NOMO-1 treated with DMSO at 0.1 percent for 48 hours (cell line): ENCODE results near the gene ZPR1.
A peak's percentile ranks its signal among the peaks of the same experiment; 100 is the strongest.
"Not testable (repeated sequence)": the region's sequence is repeated elsewhere in the genome, so short reads cannot be mapped to it uniquely, and the experiment has no call there.

ENCODE experiments used
- DNase-seq: peaks from one replicate; lab custom pipeline; 2025; ENCODE audit not compliant: unreplicated experiment; lab: John Stamatoyannopoulos, UW

Gene ZPR1

GRCh38 chr11:116762132-116762531, 25.7 kb downstream of the ZPR1 start:
- DNase-seq = no peak

- DNase-seq = not testable (repeated sequence)
Measured at GRCh38 chr11:116756044-116756443, 31.8 kb downstream of the ZPR1 start.

GRCh38 chr11:116750070-116750718, 37.6 kb downstream of the ZPR1 start:
- DNase-seq = no peak

DNA sequence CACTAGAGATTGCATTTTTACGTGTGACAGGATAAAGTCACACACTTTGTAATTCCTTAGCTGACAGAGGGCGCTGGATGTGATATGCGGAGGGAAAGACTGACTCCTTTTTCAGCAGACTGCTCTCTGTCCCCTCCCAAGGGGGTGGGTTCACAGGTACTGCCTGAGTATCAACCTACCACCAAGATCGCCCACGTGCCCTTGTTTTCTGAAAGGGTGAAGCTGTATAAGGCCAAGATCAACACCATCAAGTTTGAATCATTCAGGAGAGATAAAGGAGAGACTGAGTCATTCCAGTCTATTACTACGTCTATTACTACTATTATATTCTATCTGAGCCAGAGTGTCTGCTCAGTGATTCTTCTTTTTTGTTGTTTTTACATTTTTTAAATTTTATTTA, 45.7 kb downstream of the ZPR1 start:
- no peak for DNase-seq

- DNase-seq = no peak
Measured at GRCh38 chr11:116740741-116741140, 47.1 kb downstream of the ZPR1 start.

- no peak for DNase-seq
Measured at GRCh38 chr11:116738975-116739374, 48.8 kb downstream of the ZPR1 start.

- DNase-seq = no peak
Measured at GRCh38 chr11:116736763-116737162, 51.1 kb downstream of the ZPR1 start.

GRCh38 chr11:116733969-116734508, 53.8 kb downstream of the ZPR1 start:
- peak; percentile 20 for DNase-seq

DNA sequence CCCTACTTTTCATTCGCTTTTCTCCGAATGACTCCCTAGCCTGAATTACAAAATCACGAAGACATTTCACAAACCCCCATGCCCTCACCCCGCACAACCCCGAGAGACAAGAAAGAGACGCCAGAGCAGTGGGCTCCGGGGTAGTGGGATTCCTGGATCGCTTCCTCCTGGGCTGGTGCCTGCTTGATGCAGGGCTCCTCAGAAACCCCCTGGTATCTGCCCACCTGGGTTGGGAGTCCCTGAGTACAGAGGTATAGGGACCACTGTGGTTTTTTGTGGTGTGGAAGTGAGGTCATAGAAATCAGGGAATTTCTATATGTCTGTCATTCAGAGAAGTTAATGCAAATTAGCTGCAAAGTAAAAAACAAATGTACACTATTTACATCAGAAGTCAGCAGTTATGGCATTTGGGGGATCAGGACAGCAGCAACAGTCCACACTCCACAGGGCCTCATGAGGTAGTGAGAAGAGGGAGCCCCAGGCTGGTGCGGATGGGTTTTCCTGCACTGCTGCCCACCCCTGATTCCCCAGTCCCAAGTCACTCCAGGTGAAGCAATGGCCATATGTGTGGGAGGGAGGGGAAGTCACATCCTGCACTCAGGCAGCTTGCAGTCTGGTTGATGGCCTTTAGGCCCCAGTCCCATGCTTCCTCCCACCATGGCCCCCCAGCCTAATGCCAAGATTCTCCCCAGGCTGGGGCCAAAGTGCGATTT, 54.6 kb downstream of the ZPR1 start:
- no peak for DNase-seq

GRCh38 chr11:116732271-116733042, 55.4 kb downstream of the ZPR1 start:
- peak; percentile 53 for DNase-seq

GRCh38 chr11:116731821-116732220, 56.0 kb downstream of the ZPR1 start:
- no peak for DNase-seq

GRCh38 chr11:116731097-116731761, 56.6 kb downstream of the ZPR1 start:
- DNase-seq = no peak

- no peak for DNase-seq
Measured at GRCh38 chr11:116730601-116731000, 57.2 kb downstream of the ZPR1 start.

DNA sequence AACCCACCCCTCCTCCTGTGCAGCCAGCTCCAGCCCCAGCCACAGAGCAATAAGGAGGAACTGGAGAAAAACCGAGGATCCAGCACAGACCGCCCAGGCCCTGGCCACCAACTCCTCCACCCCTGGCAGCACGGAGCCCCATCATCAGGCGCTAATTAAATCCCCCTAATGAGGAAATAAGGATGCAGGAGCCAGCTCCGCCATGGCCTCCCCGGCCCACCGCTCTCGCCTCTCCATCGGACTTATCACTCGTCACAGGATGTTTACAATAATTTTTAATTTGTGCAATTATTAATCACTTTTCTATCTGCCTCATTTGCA, 57.6 kb downstream of the ZPR1 start:
- no peak for DNase-seq

DNA sequence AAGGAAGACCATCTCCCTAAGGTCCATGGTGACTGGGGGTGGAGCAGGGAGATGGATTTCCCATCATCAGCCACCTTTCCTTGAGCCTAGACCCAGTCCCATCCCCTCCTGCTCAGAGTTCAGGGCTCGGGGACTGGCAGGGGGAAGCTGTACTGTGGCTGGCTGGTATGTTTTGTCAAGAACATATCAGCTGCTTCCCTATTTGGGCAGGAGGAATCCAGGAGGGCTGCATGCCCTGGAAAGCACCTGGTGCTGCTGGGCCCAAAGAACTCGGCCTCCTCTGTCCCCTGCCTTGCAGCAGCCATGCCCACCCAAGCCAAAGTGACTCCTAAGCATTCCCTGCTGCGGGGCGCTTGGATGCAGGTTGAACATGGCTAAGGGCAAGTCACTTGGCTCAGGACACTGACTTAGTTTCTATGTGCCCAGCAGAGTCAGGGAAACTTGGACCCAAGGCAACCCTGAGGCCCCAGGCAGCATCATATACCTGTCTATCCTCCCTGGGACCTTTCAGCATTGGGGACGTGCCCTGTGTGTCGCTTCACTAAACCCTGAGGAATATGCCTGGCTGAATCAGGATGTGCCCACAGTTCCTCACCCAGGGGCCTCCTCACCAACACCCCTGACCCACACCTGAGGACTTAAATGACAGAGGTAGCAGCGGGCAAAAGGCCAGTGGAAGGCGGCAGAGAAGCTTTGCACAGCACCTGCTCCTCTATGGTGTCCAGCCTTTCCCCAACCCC, 58.2 kb downstream of the ZPR1 start:
- no peak for DNase-seq

GRCh38 chr11:116727990-116728389, 59.8 kb downstream of the ZPR1 start:
- no peak for DNase-seq

DNA sequence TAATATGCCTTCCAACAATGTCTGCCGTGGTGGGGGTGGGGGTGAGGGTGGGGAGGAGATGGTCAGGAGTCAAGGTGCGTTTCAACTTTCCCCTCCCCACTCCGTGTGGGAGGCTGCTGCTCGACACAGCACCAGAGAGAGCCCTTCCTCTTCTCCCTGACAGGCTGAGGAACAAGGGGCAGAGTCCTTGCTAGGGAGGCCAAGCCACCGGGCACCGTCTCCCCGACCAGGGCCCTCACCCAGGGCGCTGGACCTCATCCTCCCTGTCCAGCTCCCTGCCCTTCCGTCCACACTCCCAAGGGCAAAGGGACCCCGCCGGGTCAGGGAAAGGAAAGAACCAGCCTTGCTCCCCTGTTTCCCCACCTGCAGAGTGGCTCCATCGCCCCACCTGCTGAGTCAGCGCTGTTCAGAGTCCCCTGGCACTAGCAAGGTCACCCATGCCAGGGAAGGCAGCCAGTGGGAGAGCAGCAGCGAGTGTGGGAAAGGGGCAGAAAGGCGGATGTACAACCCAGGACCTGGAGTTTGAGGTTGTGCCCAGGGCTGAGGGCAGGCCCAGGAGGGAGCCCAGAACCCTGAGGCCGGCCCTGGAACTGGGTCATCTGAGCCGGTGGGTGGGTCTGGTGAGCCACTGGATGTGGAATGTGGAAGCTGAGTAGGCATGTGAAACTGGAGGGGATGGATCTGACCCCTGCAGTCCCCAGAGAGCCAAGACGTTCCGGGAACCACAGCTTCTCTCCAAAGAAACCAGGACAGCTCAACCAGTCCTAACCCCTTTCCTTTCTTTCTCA, 62.2 kb downstream of the ZPR1 start:
- no peak for DNase-seq

GRCh38 chr11:116724813-116725212, 63.0 kb downstream of the ZPR1 start:
- no peak for DNase-seq
